AG08396 (cell line): ENCODE results near the gene NEAT1.
"Not testable (repeated sequence)": the region's sequence is repeated elsewhere in the genome, so short reads cannot be mapped to it uniquely, and the experiment has no call there.

Experiments used
- DNase-seq: peaks from one replicate; pipeline ENCODE4 v3.0.0; 2012; ENCODE audit warnings: low spot score, mixed read lengths

The NEAT1 gene

GRCh38 chr11:65404638-65405339 is 17.8 kb upstream of the NEAT1 start:
- no peak for DNase-seq

GRCh38 chr11:65410936-65411680 is 11.5 kb upstream of the NEAT1 start:
- DNase-seq, result no peak

- no peak for DNase-seq
These were observed 10.9 kb upstream of the NEAT1 start for GRCh38 chr11:65411681-65412070.

GRCh38 chr11:65412271-65413076 is 10.1 kb upstream of the NEAT1 start:
- DNase-seq, result no peak

GRCh38 chr11:65413077-65413664 is 9.4 kb upstream of the NEAT1 start:
- not testable (repeated sequence) for DNase-seq

GRCh38 chr11:65414776-65415498 is 7.7 kb upstream of the NEAT1 start:
- no peak for DNase-seq

GRCh38 chr11:65415499-65416340 is 6.9 kb upstream of the NEAT1 start:
- DNase-seq, result no peak

- DNase-seq, result peak; percentile 92
These were observed 6.2 kb upstream of the NEAT1 start for GRCh38 chr11:65416341-65416824.

GRCh38 chr11:65416841-65417701 is 5.5 kb upstream of the NEAT1 start:
- DNase-seq, result no peak

- DNase-seq, result peak; percentile 58
These were observed 4.7 kb upstream of the NEAT1 start for GRCh38 chr11:65417702-65418430.

GRCh38 chr11:65418431-65418680 is 4.2 kb upstream of the NEAT1 start:
- DNase-seq, result no peak

- peak; percentile 87 for DNase-seq
These were observed 3.7 kb upstream of the NEAT1 start for GRCh38 chr11:65418681-65419459.

- no peak for DNase-seq
These were observed 3.2 kb upstream of the NEAT1 start for GRCh38 chr11:65419460-65419771.

- DNase-seq, result peak; percentile 77
These were observed 2.7 kb upstream of the NEAT1 start for GRCh38 chr11:65419772-65420481.

- DNase-seq, result no peak
These were observed 2.1 kb upstream of the NEAT1 start for GRCh38 chr11:65420506-65420905.

GRCh38 chr11:65420979-65421793 is 1.4 kb upstream of the NEAT1 start:
- peak; percentile 87 for DNase-seq
